ENCODE measurements around the gene SEMA3B. TPM values are rescaled to one million over a fixed set of nuclear protein-coding genes. Genes with fewer than 3 reads are reported as not detected.
A peak's percentile ranks its signal among the peaks of the same experiment; 100 is the strongest.
"Not testable (repeated sequence)": the region's sequence is repeated elsewhere in the genome, so short reads cannot be mapped to it uniquely, and the experiment has no call there.

Gene SEMA3B
- total RNA-seq, 3 donors from 2014 or later = 10.1 to 17.6 (median 11.1) TPM

GRCh38 chr3:50260942-50261441, 8.0 kb upstream of the SEMA3B start:
- no peaks in the 10 kb centered on the region for H3K27me3 ChIP-seq
- no peak for DNase-seq (ENCODE audit: low spot score in 2 of 2)
- H3K36me3 ChIP-seq = no peaks in the 10 kb centered on the region
- no peaks in the 10 kb centered on the region for H3K9me3 ChIP-seq
- TF ChIP-seq POLR2AphosphoS5 (IDR thresholded peaks at IDR 0.05) (no peak), CTCF (IDR thresholded peaks at IDR 0.05) (no peak), POLR2A (IDR thresholded peaks at IDR 0.05) (no peak)
- peak overlapping the region; percentile 66 to 71 (median 71) for H3K4me3 ChIP-seq
- intact Hi-C loops (cut with DNase I; ENCODE audit: low total_unique reads) = no loop called here
- peaks cover 17 to 27% of the 10 kb centered on the region in 2 donors for H3K4me1 ChIP-seq
- H3K27ac ChIP-seq = peak overlapping the region; percentile 97 to 100

- H3K4me3 ChIP-seq = peak overlapping the region in 1 of 3 donors; percentile 71
- no peaks in the 10 kb centered on the region for H3K27me3 ChIP-seq
- H3K27ac ChIP-seq = peak overlapping the region; percentile 97 to 100
- H3K36me3 ChIP-seq = no peaks in the 10 kb centered on the region
- DNase-seq (ENCODE audit: low spot score in 2 of 2) = no peak
- H3K9me3 ChIP-seq = no peaks in the 10 kb centered on the region
- peaks cover 17 to 32% of the 10 kb centered on the region in 2 donors for H3K4me1 ChIP-seq
- intact Hi-C loops (cut with DNase I; ENCODE audit: low total_unique reads) = no loop called here
- no peak for TF ChIP-seq POLR2A (IDR thresholded peaks at IDR 0.05)
- TF ChIP-seq POLR2AphosphoS5 (IDR thresholded peaks at IDR 0.05) = no peak
- TF ChIP-seq CTCF (IDR thresholded peaks at IDR 0.05) = no peak
Observed at GRCh38 chr3:50261505-50261904, 7.4 kb upstream of the SEMA3B start.

- Histone ChIP-seq H3K27ac (peak overlapping the region; percentile 97 to 100), H3K4me1 (peaks cover 17 to 32% of the 10 kb centered on the region in 2 donors)
- DNase-seq (ENCODE audit: low spot score in 2 of 2); H3K9me3 ChIP-seq; H3K27me3 ChIP-seq; H3K4me3 ChIP-seq; intact Hi-C loops (cut with DNase I; ENCODE audit: low total_unique reads); H3K36me3 ChIP-seq: not testable (repeated sequence)
Observed at GRCh38 chr3:50262200-50262599, 6.7 kb upstream of the SEMA3B start.

- intact Hi-C loops (cut with DNase I; ENCODE audit: low total_unique reads) = no loop called here
- TF ChIP-seq CTCF (IDR thresholded peaks at IDR 0.05) (no peak), POLR2A (IDR thresholded peaks at IDR 0.05) (no peak), POLR2AphosphoS5 (IDR thresholded peaks at IDR 0.05) (no peak)
Observed at GRCh38 chr3:50262778-50263177, 6.2 kb upstream of the SEMA3B start.

GRCh38 chr3:50263478-50264382, 5.2 kb upstream of the SEMA3B start:
- peak overlapping the region in 1 of 3 donors; percentile 7 for H3K4me3 ChIP-seq
- no peaks in the 10 kb centered on the region for H3K36me3 ChIP-seq
- intact Hi-C loops (cut with DNase I; ENCODE audit: low total_unique reads) = no loop called here
- no peaks in the 10 kb centered on the region for H3K9me3 ChIP-seq
- H3K27ac ChIP-seq = peak overlapping the region; percentile 94 to 100
- no peak for TF ChIP-seq POLR2A (IDR thresholded peaks at IDR 0.05)
- TF ChIP-seq POLR2AphosphoS5 (IDR thresholded peaks at IDR 0.05) = no peak
- TF ChIP-seq CTCF (IDR thresholded peaks at IDR 0.05) = no peak
- peaks cover 23 to 44% of the 10 kb centered on the region in 2 donors for H3K4me1 ChIP-seq
- no peak for DNase-seq (ENCODE audit: low spot score in 2 of 2)
- H3K27me3 ChIP-seq = no peaks in the 10 kb centered on the region

More at GRCh38 chr3:50262778-50263177, 6.2 kb upstream of the SEMA3B start:
- no peak for DNase-seq (ENCODE audit: low spot score in 2 of 2)
- no peaks in the 10 kb centered on the region for H3K36me3 ChIP-seq
- H3K9me3 ChIP-seq = no peaks in the 10 kb centered on the region
- peaks cover 17 to 37% of the 10 kb centered on the region in 2 donors for H3K4me1 ChIP-seq
- no peak overlapping the region for H3K4me3 ChIP-seq
- H3K27ac ChIP-seq = peak overlapping the region; percentile 21 to 100
- no peaks in the 10 kb centered on the region for H3K27me3 ChIP-seq

Data from breast epithelium (tissue), 4 donors.